B cell (primary cell): ENCODE measurements around the gene SALL3.

Source experiments
- EZH2 ChIP-seq: IDR thresholded peaks from 2 replicates; pipeline ENCODE4 v1.6.1; 2012; ENCODE audit warnings: borderline replicate concordance, low read depth, mild to moderate bottlenecking, moderate library complexity, low read length; ENCODE audit not compliant: insufficient read depth, poor library complexity, severe bottlenecking
- TF ChIP-seq, protein P1 (sequence below): fragments of 200-600 bp; IDR thresholded peaks from one replicate; pipeline ENCODE4 v1.8.0; 2022; ENCODE audit warnings: antibody characterized with exemption, mild to moderate bottlenecking

DNA sequence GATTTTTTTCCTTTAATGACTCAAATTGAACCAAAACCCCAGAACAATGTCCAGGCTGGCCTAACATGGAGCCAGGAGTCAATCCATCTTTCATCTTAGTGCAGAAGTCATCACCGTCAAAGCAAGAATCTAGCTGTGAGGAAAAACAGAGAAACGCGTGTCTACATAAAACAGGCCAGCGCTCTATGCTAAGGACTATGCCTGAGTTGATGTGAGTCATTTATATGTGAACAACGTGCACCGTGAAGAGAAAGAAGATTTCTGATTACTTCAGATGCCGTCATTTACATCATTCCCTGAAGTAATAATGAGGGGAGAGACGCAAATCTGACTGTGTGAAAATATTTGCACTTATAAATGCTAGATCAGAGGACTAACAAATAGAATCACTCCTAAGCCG lies 34.0 kb upstream of the SALL3 start:
- TF ChIP-seq, protein P1, sequence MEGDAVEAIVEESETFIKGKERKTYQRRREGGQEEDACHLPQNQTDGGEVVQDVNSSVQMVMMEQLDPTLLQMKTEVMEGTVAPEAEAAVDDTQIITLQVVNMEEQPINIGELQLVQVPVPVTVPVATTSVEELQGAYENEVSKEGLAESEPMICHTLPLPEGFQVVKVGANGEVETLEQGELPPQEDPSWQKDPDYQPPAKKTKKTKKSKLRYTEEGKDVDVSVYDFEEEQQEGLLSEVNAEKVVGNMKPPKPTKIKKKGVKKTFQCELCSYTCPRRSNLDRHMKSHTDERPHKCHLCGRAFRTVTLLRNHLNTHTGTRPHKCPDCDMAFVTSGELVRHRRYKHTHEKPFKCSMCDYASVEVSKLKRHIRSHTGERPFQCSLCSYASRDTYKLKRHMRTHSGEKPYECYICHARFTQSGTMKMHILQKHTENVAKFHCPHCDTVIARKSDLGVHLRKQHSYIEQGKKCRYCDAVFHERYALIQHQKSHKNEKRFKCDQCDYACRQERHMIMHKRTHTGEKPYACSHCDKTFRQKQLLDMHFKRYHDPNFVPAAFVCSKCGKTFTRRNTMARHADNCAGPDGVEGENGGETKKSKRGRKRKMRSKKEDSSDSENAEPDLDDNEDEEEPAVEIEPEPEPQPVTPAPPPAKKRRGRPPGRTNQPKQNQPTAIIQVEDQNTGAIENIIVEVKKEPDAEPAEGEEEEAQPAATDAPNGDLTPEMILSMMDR = no peak
- no peak for TF ChIP-seq EZH2
